Measurements from ENCODE around the gene AUTS2. TPM values are rescaled to one million over a fixed set of nuclear protein-coding genes. Genes with fewer than 3 reads are reported as not detected.
"Not testable (repeated sequence)": the region's sequence is repeated elsewhere in the genome, so short reads cannot be mapped to it uniquely, and the experiment has no call there.

AUTS2 gene
- total RNA-seq, 1 experiment from 2014 or later: 38.5 TPM

- H3K4me1 ChIP-seq (ENCODE audit: low read length): peaks cover 11% of the 10 kb centered on the region
- no peaks in the 10 kb centered on the region for H3K27me3 ChIP-seq (ENCODE audit: low read length)
- no peak overlapping the region for H3K27ac ChIP-seq (ENCODE audit: low read length)
- no peak for DNase-seq
- no peak overlapping the region for H3K9ac ChIP-seq (ENCODE audit: low read length)
- no peaks in the 10 kb centered on the region for H3K9me2 ChIP-seq (replicated peaks; ENCODE audit: insufficient read depth, low read length)
- H3K9me3 ChIP-seq (ENCODE audit: low read length): no peaks in the 10 kb centered on the region
- H3K36me3 ChIP-seq (ENCODE audit: insufficient read depth, low read length): no peaks in the 10 kb centered on the region
- no peaks in the 10 kb centered on the region for H4K20me1 ChIP-seq (ENCODE audit: insufficient read depth, low read depth, low read length)
- no peaks in the 10 kb centered on the region for H3K79me2 ChIP-seq (ENCODE audit: low read length)
- no peak overlapping the region for H2AFZ ChIP-seq (ENCODE audit: low read length)
- no peak overlapping the region for H3K4me2 ChIP-seq (ENCODE audit: low read depth, low read length, poor library complexity, severe bottlenecking)
- H3K4me3 ChIP-seq (ENCODE audit: low read length): no peak overlapping the region
Measured at GRCh38 chr7:70268179-70268578, 669.9 kb downstream of the AUTS2 start.

GRCh38 chr7:70270149-70270548 is 671.9 kb downstream of the AUTS2 start:
- Histone ChIP-seq H3K4me1 (ENCODE audit: low read length) (peaks cover 11% of the 10 kb centered on the region), H3K9me2 (replicated peaks; ENCODE audit: insufficient read depth, low read length) (no peaks in the 10 kb centered on the region), H3K4me2 (ENCODE audit: low read depth, low read length, poor library complexity, severe bottlenecking) (no peak overlapping the region), H3K27me3 (ENCODE audit: low read length) (no peaks in the 10 kb centered on the region), H3K79me2 (ENCODE audit: low read length) (no peaks in the 10 kb centered on the region), H4K20me1 (ENCODE audit: insufficient read depth, low read depth, low read length) (no peaks in the 10 kb centered on the region), H3K27ac (ENCODE audit: low read length) (no peak overlapping the region), H3K4me3 (ENCODE audit: low read length) (no peak overlapping the region), H3K9me3 (ENCODE audit: low read length) (no peaks in the 10 kb centered on the region), H3K36me3 (ENCODE audit: insufficient read depth, low read length) (no peaks in the 10 kb centered on the region), H2AFZ (ENCODE audit: low read length) (no peak overlapping the region), H3K9ac (ENCODE audit: low read length) (no peak overlapping the region)
- no peak for DNase-seq

- H3K4me1 ChIP-seq (ENCODE audit: low read length): peaks cover 10% of the 10 kb centered on the region
Measured at GRCh38 chr7:70271617-70272081, 673.4 kb downstream of the AUTS2 start.

DNA sequence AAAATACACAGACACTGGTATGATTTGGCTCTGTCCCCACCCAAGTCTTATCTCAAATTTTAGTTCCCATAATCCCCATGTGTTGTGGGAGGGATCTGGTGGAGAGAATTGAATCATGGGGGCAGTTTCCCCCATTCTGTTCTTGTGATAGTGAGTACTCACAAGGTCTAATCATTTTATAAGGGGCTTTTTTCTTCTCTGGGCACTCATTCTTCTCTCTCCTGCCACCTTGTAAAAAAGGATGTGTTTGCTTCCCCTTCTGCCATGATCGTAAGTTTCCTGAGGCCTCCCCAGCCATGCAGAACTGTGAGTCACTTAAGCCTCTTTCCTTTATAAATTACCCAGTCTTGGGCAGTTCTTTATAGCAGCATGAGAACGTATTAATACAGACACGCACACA is 677.3 kb downstream of the AUTS2 start:
- H3K4me3 ChIP-seq (ENCODE audit: low read length): not testable (repeated sequence)

More at GRCh38 chr7:70271617-70272081, 673.4 kb downstream of the AUTS2 start:
- Histone ChIP-seq H4K20me1 (ENCODE audit: insufficient read depth, low read depth, low read length) (no peaks in the 10 kb centered on the region), H3K79me2 (ENCODE audit: low read length) (no peaks in the 10 kb centered on the region), H3K4me3 (ENCODE audit: low read length) (no peak overlapping the region), H2AFZ (ENCODE audit: low read length) (no peak overlapping the region), H3K27ac (ENCODE audit: low read length) (no peak overlapping the region), H3K27me3 (ENCODE audit: low read length) (no peaks in the 10 kb centered on the region), H3K9ac (ENCODE audit: low read length) (no peak overlapping the region), H3K9me2 (replicated peaks; ENCODE audit: insufficient read depth, low read length) (no peaks in the 10 kb centered on the region), H3K9me3 (ENCODE audit: low read length) (no peaks in the 10 kb centered on the region), H3K36me3 (ENCODE audit: insufficient read depth, low read length) (no peaks in the 10 kb centered on the region), H3K4me2 (ENCODE audit: low read depth, low read length, poor library complexity, severe bottlenecking) (no peak overlapping the region)
- DNase-seq: no peak

GRCh38 chr7:70285187-70285586 is 686.9 kb downstream of the AUTS2 start:
- DNase-seq: no peak
- Histone ChIP-seq H3K9ac (ENCODE audit: low read length) (no peak overlapping the region), H3K27ac (ENCODE audit: low read length) (no peak overlapping the region), H3K9me3 (ENCODE audit: low read length) (no peaks in the 10 kb centered on the region), H2AFZ (ENCODE audit: low read length) (no peak overlapping the region), H3K9me2 (replicated peaks; ENCODE audit: insufficient read depth, low read length) (no peaks in the 10 kb centered on the region), H3K79me2 (ENCODE audit: low read length) (no peaks in the 10 kb centered on the region), H3K36me3 (ENCODE audit: insufficient read depth, low read length) (no peaks in the 10 kb centered on the region), H3K4me3 (ENCODE audit: low read length) (no peak overlapping the region), H4K20me1 (ENCODE audit: insufficient read depth, low read depth, low read length) (no peaks in the 10 kb centered on the region), H3K27me3 (ENCODE audit: low read length) (no peaks in the 10 kb centered on the region), H3K4me2 (ENCODE audit: low read depth, low read length, poor library complexity, severe bottlenecking) (no peak overlapping the region), H3K4me1 (ENCODE audit: low read length) (no peaks in the 10 kb centered on the region)

More for the DNA sequence above, 677.3 kb downstream of the AUTS2 start:
- H4K20me1 ChIP-seq (ENCODE audit: insufficient read depth, low read depth, low read length); H3K4me2 ChIP-seq (ENCODE audit: low read depth, low read length, poor library complexity, severe bottlenecking); H3K9me3 ChIP-seq (ENCODE audit: low read length); H3K27me3 ChIP-seq (ENCODE audit: low read length); H3K9me2 ChIP-seq (replicated peaks; ENCODE audit: insufficient read depth, low read length); H3K27ac ChIP-seq (ENCODE audit: low read length); H3K36me3 ChIP-seq (ENCODE audit: insufficient read depth, low read length); DNase-seq; H3K79me2 ChIP-seq (ENCODE audit: low read length); H3K9ac ChIP-seq (ENCODE audit: low read length); H2AFZ ChIP-seq (ENCODE audit: low read length); H3K4me1 ChIP-seq (ENCODE audit: low read length): not testable (repeated sequence)

- H3K4me2 ChIP-seq (ENCODE audit: low read depth, low read length, poor library complexity, severe bottlenecking): no peak overlapping the region
- no peak overlapping the region for H3K4me3 ChIP-seq (ENCODE audit: low read length)
- no peaks in the 10 kb centered on the region for H3K9me2 ChIP-seq (replicated peaks; ENCODE audit: insufficient read depth, low read length)
- H3K9ac ChIP-seq (ENCODE audit: low read length): no peak overlapping the region
- H3K27me3 ChIP-seq (ENCODE audit: low read length): no peaks in the 10 kb centered on the region
- H2AFZ ChIP-seq (ENCODE audit: low read length): no peak overlapping the region
- H3K9me3 ChIP-seq (ENCODE audit: low read length): no peaks in the 10 kb centered on the region
- H3K79me2 ChIP-seq (ENCODE audit: low read length): no peaks in the 10 kb centered on the region
- H3K4me1 ChIP-seq (ENCODE audit: low read length): no peaks in the 10 kb centered on the region
- no peaks in the 10 kb centered on the region for H3K36me3 ChIP-seq (ENCODE audit: insufficient read depth, low read length)
- H3K27ac ChIP-seq (ENCODE audit: low read length): no peak overlapping the region
- no peaks in the 10 kb centered on the region for H4K20me1 ChIP-seq (ENCODE audit: insufficient read depth, low read depth, low read length)
- DNase-seq: no peak
Measured at GRCh38 chr7:70285854-70286253, 687.6 kb downstream of the AUTS2 start.

DNA sequence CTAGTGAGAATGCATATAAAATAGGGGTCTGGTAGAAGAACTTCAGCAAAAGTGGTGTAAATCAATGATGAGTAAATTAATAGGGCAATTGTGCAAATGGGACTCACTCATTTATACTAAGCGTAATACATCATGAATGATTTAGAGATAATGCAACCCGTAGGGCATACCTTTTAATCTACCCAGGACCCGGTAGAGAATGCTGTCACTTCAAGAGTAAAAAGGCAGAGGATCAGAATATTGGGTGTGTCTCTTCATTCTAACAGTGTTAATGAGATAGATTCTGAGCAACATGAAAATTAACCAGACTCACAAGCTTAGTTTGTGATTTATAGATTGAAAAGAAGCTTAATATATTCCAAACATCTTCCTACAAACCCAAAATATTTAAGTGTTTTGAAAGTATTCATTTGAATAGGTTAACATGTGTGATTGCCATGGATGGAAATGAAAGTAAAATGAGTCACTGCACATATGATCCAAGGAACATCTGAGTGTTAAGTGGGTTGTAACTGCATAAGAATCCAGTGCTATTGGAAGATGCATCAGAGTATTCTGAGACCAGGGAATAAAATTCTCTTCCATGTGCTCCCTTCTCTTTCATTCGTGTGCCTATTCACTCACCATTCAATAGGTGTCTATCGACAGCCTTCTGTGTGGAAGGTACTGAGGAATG is 690.6 kb downstream of the AUTS2 start:
- H3K9ac ChIP-seq (ENCODE audit: low read length): no peak overlapping the region
- no peak overlapping the region for H3K4me3 ChIP-seq (ENCODE audit: low read length)
- no peaks in the 10 kb centered on the region for H3K9me3 ChIP-seq (ENCODE audit: low read length)
- no peak overlapping the region for H2AFZ ChIP-seq (ENCODE audit: low read length)
- no peaks in the 10 kb centered on the region for H3K9me2 ChIP-seq (replicated peaks; ENCODE audit: insufficient read depth, low read length)
- no peak for DNase-seq
- no peak overlapping the region for H3K27ac ChIP-seq (ENCODE audit: low read length)
- no peaks in the 10 kb centered on the region for H3K4me1 ChIP-seq (ENCODE audit: low read length)
- no peaks in the 10 kb centered on the region for H4K20me1 ChIP-seq (ENCODE audit: insufficient read depth, low read depth, low read length)
- H3K27me3 ChIP-seq (ENCODE audit: low read length): no peaks in the 10 kb centered on the region
- H3K4me2 ChIP-seq (ENCODE audit: low read depth, low read length, poor library complexity, severe bottlenecking): no peak overlapping the region
- no peaks in the 10 kb centered on the region for H3K79me2 ChIP-seq (ENCODE audit: low read length)
- no peaks in the 10 kb centered on the region for H3K36me3 ChIP-seq (ENCODE audit: insufficient read depth, low read length)

- DNase-seq: no peak
- no peaks in the 10 kb centered on the region for H3K27me3 ChIP-seq (ENCODE audit: low read length)
- H3K4me1 ChIP-seq (ENCODE audit: low read length): no peaks in the 10 kb centered on the region
- H3K27ac ChIP-seq (ENCODE audit: low read length): no peak overlapping the region
- H3K9me3 ChIP-seq (ENCODE audit: low read length): no peaks in the 10 kb centered on the region
- H3K79me2 ChIP-seq (ENCODE audit: low read length): no peaks in the 10 kb centered on the region
- no peaks in the 10 kb centered on the region for H3K36me3 ChIP-seq (ENCODE audit: insufficient read depth, low read length)
- H4K20me1 ChIP-seq (ENCODE audit: insufficient read depth, low read depth, low read length): no peaks in the 10 kb centered on the region
- H3K9me2 ChIP-seq (replicated peaks; ENCODE audit: insufficient read depth, low read length): no peaks in the 10 kb centered on the region
- H3K9ac ChIP-seq (ENCODE audit: low read length): no peak overlapping the region
- no peak overlapping the region for H2AFZ ChIP-seq (ENCODE audit: low read length)
- no peak overlapping the region for H3K4me3 ChIP-seq (ENCODE audit: low read length)
- no peak overlapping the region for H3K4me2 ChIP-seq (ENCODE audit: low read depth, low read length, poor library complexity, severe bottlenecking)
Measured at GRCh38 chr7:70292716-70293115, 694.4 kb downstream of the AUTS2 start.

Measured in Karpas-422 (cell line).